Activated CD4-positive, alpha-beta T cell treated with anti-CD3 and anti-CD28 coated beads, Interleukin-2, amount 50 U/mL, for 24 hours (primary cell): ENCODE results near the gene TLK1.

Experiments used
- DNase-seq, 2 donors: peaks; one replicate each; pipeline ENCODE4 v3.0.0-alpha.2; 2020; ENCODE audit warnings: low read depth in 1 of 2, low spot score in 1 of 2

TLK1 gene

GRCh38 chr2:170969030-170969429 is 191.7 kb downstream of the TLK1 start:
- no peak for DNase-seq

DNA sequence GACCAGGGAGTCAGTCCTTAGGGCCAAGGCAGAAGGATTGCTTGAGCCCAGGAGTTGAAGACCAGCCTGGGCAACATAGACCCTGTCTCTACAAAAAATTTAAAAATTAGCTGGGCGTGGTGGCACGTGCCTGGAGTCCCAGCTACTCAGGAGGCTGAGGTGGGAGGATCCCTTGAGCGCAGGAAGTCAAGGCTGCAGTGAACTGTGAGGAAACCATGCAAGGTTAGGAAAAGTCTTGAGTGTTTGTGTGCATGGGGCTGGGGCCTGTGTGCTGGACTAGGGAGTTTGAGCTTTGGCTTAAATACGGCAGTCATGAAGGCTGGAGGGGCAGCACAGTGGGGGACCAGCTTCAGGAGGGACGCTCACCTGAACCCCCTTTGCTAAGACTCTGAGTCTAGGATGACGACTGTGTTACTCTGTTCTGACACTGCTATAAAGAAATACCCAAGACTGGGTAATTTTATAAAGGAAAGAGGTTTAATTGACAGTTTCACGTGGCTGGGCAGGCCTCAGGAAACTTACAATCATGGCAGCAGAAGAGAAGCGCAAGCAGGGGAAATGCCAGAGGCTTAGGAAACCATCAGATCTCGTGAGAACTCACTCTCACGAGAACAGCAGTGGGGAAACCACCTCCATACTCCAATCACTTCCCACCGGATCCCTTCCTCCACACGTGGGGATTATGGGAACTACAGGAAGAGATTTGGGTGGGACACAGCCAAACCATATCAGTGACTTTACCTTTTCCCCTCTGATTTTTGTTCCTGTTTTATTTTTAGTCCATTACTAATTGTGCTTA is 192.3 kb downstream of the TLK1 start:
- no peak for DNase-seq

- DNase-seq: no peak
Measured at GRCh38 chr2:170967553-170967952, 193.1 kb downstream of the TLK1 start.

DNA sequence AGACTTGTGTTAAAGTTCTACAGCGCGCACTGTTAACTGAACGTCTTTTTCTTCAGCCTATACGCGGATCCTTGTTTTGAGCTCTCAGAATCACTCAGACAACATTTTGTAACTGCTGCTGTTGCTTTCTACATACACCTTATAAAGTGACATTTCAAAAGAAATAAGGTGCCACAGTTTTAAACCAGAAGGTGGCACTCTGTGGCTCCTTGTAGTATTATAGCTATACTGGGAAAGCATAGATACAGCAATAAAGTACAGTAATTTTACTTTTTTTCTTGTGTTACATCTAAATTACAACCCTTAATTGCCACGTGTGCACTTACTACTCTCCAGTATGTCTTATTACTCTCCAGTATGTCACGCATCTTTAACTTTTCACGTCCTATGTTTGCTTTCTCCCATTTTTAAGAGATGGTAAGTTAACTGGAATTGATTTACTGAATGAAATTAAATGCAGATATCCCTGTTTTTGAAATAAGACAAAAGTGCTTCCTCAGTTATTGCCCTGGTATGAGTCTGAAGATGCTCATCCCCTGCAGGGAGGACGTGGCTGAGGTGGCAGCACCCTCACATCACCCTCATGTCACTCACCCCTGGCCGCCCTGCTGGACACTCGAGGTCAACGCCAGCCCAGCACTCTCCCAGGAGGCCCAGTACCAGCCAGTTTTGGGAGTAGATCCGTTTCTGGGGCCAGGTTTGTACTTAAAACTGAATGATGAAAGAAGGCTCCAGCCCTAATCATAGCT is 193.9 kb downstream of the TLK1 start:
- no peak for DNase-seq

GRCh38 chr2:170965446-170966225 is 195.1 kb downstream of the TLK1 start:
- DNase-seq: no peak

- no peak for DNase-seq
Measured at GRCh38 chr2:170963386-170963785, 197.3 kb downstream of the TLK1 start.

DNA sequence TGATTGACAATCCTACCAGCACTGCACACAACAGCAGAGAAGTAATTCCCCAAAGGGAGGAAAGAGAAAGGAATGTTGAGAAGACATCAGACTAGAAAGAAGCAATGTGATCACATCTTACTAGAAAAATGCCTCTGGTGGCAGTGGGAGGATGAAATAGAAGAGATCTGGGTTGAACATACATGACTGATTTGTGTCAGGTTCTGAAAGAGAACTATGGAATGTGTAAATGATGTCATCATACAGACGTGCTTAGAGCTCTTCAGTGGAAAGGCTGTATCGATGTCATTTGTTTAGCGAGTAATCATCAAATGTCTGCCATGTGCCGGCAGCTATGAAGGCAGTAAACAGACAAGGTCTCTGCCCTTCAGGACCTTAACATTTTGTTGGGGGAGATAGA is 206.8 kb downstream of the TLK1 start:
- DNase-seq: no peak

- DNase-seq: no peak
Measured at GRCh38 chr2:170950221-170950761, 210.4 kb downstream of the TLK1 start.

DNA sequence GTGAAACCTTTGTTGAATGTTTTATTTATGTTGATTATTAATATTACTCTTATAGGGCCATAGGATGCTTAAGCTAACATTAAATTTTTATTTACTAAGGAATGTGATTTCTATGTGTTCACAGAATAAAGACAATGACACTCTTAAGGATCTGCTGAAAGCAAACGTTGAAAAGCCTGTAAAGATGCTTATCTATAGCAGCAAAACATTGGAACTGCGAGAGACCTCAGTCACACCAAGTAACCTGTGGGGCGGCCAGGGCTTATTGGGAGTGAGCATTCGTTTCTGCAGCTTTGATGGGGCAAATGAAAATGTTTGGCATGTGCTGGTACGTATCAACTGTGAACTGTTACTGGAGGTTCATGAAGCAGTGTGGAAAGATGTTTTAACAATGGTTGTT is 211.3 kb downstream of the TLK1 start:
- DNase-seq: no peak

GRCh38 chr2:170944545-170944944 is 216.1 kb downstream of the TLK1 start:
- no peak for DNase-seq

- no peak for DNase-seq
Measured at GRCh38 chr2:170943596-170943995, 217.1 kb downstream of the TLK1 start.

DNA sequence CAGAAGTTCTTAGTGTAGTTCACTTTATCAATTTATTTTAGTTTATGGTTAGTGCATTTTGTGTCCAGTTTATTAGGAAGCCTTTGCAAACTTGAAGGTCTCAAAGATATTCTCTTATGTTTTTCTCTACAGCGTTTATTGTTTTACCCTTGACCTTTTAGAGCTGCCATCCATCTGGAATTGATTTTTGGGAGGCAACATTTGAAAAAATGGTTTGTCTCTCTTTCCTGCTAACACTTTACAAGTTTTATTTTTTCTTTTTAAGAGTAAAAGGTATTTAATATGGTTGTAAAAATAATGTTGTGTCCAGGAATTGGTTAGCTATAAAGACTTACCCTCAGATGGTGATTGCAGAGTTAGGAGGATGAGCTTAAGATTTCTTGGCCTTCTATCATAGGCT is 217.7 kb downstream of the TLK1 start:
- DNase-seq: no peak

GRCh38 chr2:170942615-170943014 is 218.1 kb downstream of the TLK1 start:
- DNase-seq: no peak
